GM12878 (cell line): Measurements from ENCODE around the gene RNASEH2A. TPM values are rescaled to one million over a fixed set of nuclear protein-coding genes. Genes with fewer than 3 reads are reported as not detected.

ENCODE experiments used
- ATAC-seq: fragments of 200-7000 bp; cut with Tn5 transposase; 3 replicates; pipeline ENCODE4 v1.9.1; 2020; ENCODE audit warnings: mild to moderate bottlenecking, moderate library complexity
- BruUV-seq: library from RNA; stranded (reverse); fragments of 400-500 nt; replicated peaks from 2 replicates; lab custom pipeline; 2021; lab: Mats Ljungman, UMichigan
- CTCF ChIA-PET: fragments of 300-600 bp; sonication (Branson Sonifier 250); formaldehyde crosslinking; extraction: SDS; loops from one replicate; lab custom pipeline; 2021; ENCODE audit warnings: inconsistent platforms; lab: Yijun Ruan, JAX
- POLR2A ChIA-PET: fragments of 350-600 bp; formaldehyde crosslinking; extraction: SDS; loops from one replicate; lab custom pipeline; 2021; ENCODE audit warnings: inconsistent platforms; lab: Charles Lee
- RAD21 ChIA-PET: fragments of 300-600 bp; sonication (Branson Sonifier 250); formaldehyde crosslinking; loops from one replicate; lab custom pipeline; 2023; ENCODE audit warnings: antibody characterized with exemption; ENCODE audit not compliant: unreplicated experiment; lab: Charles Lee
- SMC1A ChIA-PET: fragments of 300-600 bp; sonication (Branson Sonifier 250); formaldehyde crosslinking; loops from one replicate; lab custom pipeline; 2023; ENCODE audit not compliant: unreplicated experiment, uncharacterized antibody; lab: Charles Lee
- DNase-seq: peaks from one replicate; pipeline ENCODE4 v3.0.0-alpha.2; 2011; ENCODE audit warnings: low read depth, low spot score
- FAIRE-seq: peaks from 3 replicates; lab custom pipeline; 2011; peaks lifted over from hg19 to GRCh38; lab: Jason Lieb, UNC
- H2AFZ ChIP-seq: 2 replicates; pipeline ENCODE4 v1.6.0; 2011; ENCODE audit warnings: low read depth, low read length, control low read depth; ENCODE audit not compliant: control insufficient read depth
- H3K27ac ChIP-seq: 2 replicates; pipeline ENCODE4 v1.5.1; 2011; ENCODE audit warnings: control low read depth; ENCODE audit not compliant: control insufficient read depth, insufficient read depth
- H3K27me3 ChIP-seq, 2 experiments: replicated peaks in 1 of 2; 2 replicates each; pipeline versions ENCODE4 v1.6.0 to v1.6.1; 2011; ENCODE audit warnings: low read length in 1 of 2; ENCODE audit not compliant: control insufficient read depth in 2 of 2, insufficient read depth in 2 of 2
- H3K36me3 ChIP-seq, 2 experiments: 2 replicates each; pipeline ENCODE4 v1.5.1; 2011; ENCODE audit warnings: low read length in 1 of 2; ENCODE audit not compliant: control insufficient read depth in 2 of 2, insufficient read depth in 2 of 2
- H3K4me1 ChIP-seq: 2 replicates; pipeline ENCODE4 v1.6.1; 2011; ENCODE audit warnings: mild to moderate bottlenecking, low read length, moderate library complexity, mixed read lengths; ENCODE audit not compliant: control insufficient read depth, insufficient read depth
- H3K4me2 ChIP-seq: 2 replicates; pipeline ENCODE4 v1.6.0; 2011; ENCODE audit warnings: control low read depth; ENCODE audit not compliant: control insufficient read depth, insufficient read depth
- H3K4me3 ChIP-seq: fragments of 200-600 bp; sonication (generic); 2 replicates; pipeline ENCODE4 v1.5.1; 2016
- H3K79me2 ChIP-seq: 2 replicates; pipeline ENCODE4 v1.6.0; 2011; ENCODE audit warnings: low read length; ENCODE audit not compliant: control insufficient read depth, insufficient read depth
- H3K9ac ChIP-seq: 2 replicates; pipeline ENCODE4 v1.8.0; 2011; ENCODE audit warnings: low read length, control low read depth, mixed read lengths; ENCODE audit not compliant: control insufficient read depth, insufficient read depth
- H3K9me3 ChIP-seq: replicated peaks from 3 replicates; pipeline ENCODE4 v1.5.1; 2011; ENCODE audit warnings: mild to moderate bottlenecking, low read length; ENCODE audit not compliant: control insufficient read depth, insufficient read depth
- H4K20me1 ChIP-seq: 2 replicates; pipeline ENCODE4 v1.6.0; 2011; ENCODE audit not compliant: control insufficient read depth, insufficient read depth
- SMAD1 ChIP-seq: fragments of 450-650 bp; IDR thresholded peaks from 2 replicates; pipeline ENCODE4 v1.6.1; 2018; ENCODE audit warnings: mild to moderate bottlenecking, low read depth; ENCODE audit not compliant: partially characterized antibody
- STAT3 ChIP-seq: IDR thresholded peaks from 2 replicates; pipeline ENCODE4 v1.6.1; 2011; ENCODE audit warnings: low read depth, low read length, improper control_type of control experiment
- WRNIP1 ChIP-seq: IDR thresholded peaks from 2 replicates; pipeline ENCODE4 v1.6.1; 2011; ENCODE audit warnings: low read depth, low read length, improper control_type of control experiment, borderline replicate concordance
- ZBED1 ChIP-seq: IDR thresholded peaks from 2 replicates; pipeline ENCODE4 v1.6.1; 2016; ENCODE audit warnings: borderline replicate concordance
- WGBS: methylation state at CpG from one replicate; pipeline ENCODE4 v1.1.6; 2016; ENCODE audit warnings: low lambda C conversion rate; ENCODE audit not compliant: insufficient replicate concordance, insufficient coverage; ENCODE audit errors: missing lambda C conversion rate; 5-methylcytosine and 5-hydroxymethylcytosine counted together
- in situ Hi-C: fragments of 300-500 bp; cut with MboI; formaldehyde crosslinking; loops from 9 replicates; pipeline ENCODE4 v1.14.3; 2018; ENCODE audit warnings: mixed read lengths
- intact Hi-C: fragments of 100-400 bp; cut with micrococcal nuclease; formaldehyde crosslinking; loops from one replicate; pipeline ENCODE4 v1.14.2; 2022; ENCODE audit not compliant: unreplicated experiment
- polyA plus RNA-seq, 11 experiments: library from polyadenylated mRNA; depleted of rRNA in 4 of 11; unstranded in 6 of 11; stranded (reverse) in 5 of 11; fragments of >200 nt; fragmentation: Nextera tagmentation in 4 of 11; fragmentation: Illumina TruSeq in 1 of 11; extraction: Ambion mirVana in 4 of 11; extraction: Trizol in 1 of 11; gene quantifications; 1 replicate in 1 of 11; 2 replicates in 10 of 11; pipeline versions ENCODE4 v1.2.1 to v1.2.3, GENCODE V29; 2011 to 2016; ENCODE audit warnings: inconsistent platforms in 2 of 11, missing spikeins in 2 of 11, low read depth in 1 of 11
- total RNA-seq, 4 experiments: library from RNA; depleted of rRNA in 3 of 4; stranded (reverse); fragments of >200 nt in 3 of 4; fragmentation: Illumina TruSeq in 1 of 4; extraction: Trizol in 1 of 4; gene quantifications; 2 replicates each; pipeline versions ENCODE4 v1.2.1 to v1.2.3, GENCODE V29; 2013 to 2021
- TF ChIP-seq, protein P1 (sequence below): IDR thresholded peaks from 2 replicates; pipeline ENCODE4 v1.6.1; 2012; ENCODE audit warnings: mild to moderate bottlenecking, low read depth, low read length
- TF ChIP-seq, protein P2 (sequence below): fragments of 450-650 bp; IDR thresholded peaks from 2 replicates; pipeline ENCODE4 v1.6.1; 2016; ENCODE audit warnings: mild to moderate bottlenecking

Gene RNASEH2A
- total and polyA plus RNA-seq, 10 of the 15 experiments (the other 5 are each of a cell fraction or from before 2014, with no cell fraction given), result 17.4 to 103 (median 40.4) TPM

DNA sequence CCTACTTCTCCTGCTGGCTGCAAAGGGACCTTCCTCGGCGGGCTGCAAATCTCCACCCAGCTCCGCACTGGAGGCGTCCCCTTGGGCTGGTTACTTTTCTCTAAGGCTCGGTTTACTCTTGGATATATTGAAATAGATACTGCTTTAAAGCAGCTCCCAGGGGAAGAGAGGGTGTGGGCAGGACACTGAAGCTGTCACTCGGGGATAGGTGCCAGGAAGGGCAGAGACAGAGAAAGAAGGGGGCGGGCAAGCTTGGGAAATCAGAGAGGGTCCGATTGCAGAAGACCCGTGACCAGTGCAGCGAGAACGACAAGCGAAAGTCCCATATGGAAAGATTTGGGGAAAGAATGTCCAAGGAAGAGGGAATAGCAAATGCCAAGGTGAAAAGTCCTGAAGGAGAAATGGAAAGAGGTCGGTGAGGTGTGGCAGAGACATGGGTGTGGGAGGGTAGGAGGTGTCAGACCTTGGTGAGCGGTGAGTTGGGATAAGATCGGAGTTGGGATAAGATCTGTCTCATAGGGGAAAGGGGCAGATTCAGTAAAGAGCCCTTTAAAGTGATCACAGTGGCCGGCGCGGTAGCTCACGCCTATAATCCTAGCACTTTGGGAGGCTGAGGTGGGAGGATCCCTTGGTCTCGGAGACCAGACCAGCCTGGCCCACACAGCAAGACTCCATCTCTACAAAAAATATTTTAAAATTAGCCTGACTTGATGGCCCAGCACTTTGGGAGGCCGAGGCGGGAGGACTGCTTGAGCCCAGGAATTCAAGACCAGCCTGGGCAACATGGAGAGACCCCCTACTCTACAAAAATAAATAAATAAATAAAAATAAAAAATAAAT, 3.9 kb upstream of the RNASEH2A start:
- in situ Hi-C loops (no loop called here), intact Hi-C loops (no loop called here)
- Histone ChIP-seq H4K20me1 (no peaks in the 10 kb centered on the region), H3K27me3 (no peaks in the 10 kb centered on the region), H3K9me3 (no peaks in the 10 kb centered on the region), H2AFZ (peak overlapping the region; percentile 88), H3K9ac (peak overlapping the region; percentile 79), H3K4me3 (peak overlapping the region; percentile 95), H3K79me2 (peaks cover 20% of the 10 kb centered on the region), H3K36me3 (peaks cover 0 to 1% of the 10 kb centered on the region in 2 experiments; a peak in 2 of 4 replicates), H3K4me2 (peak overlapping the region; percentile 98), H3K27ac (no peak overlapping the region), H3K4me1 (peaks cover 19% of the 10 kb centered on the region)
- ATAC-seq (no peak), DNase-seq (no peak), FAIRE-seq (no peak)
- SMC1A ChIA-PET, result interaction anchor here (0.8 to 1.8 kb wide), 4 partner anchors 38 to 46 kb away, joined by 3 to 4 read pairs (median 4); no protein-coding TSS in a partner anchor
- POLR2A ChIA-PET, result interaction anchor here (0.7 to 2.1 kb wide), 4 partner anchors 9 to 79 kb away, joined by 3 to 8 read pairs (median 4); partner anchors contain the start of gene JUNB
- CTCF ChIA-PET, result interaction anchor here (0.7 to 12.9 kb wide), 8 partner anchors 10 to 163 kb away, joined by 3 to 426 read pairs (median 3); no protein-coding TSS in a partner anchor
- RAD21 ChIA-PET, result no interaction called here
- WGBS, result 41% methylated on average over 22 of the region's 22 CpGs
- no peak for TF ChIP-seq ZBED1
- TF ChIP-seq STAT3, result no peak
- TF ChIP-seq, protein P1, sequence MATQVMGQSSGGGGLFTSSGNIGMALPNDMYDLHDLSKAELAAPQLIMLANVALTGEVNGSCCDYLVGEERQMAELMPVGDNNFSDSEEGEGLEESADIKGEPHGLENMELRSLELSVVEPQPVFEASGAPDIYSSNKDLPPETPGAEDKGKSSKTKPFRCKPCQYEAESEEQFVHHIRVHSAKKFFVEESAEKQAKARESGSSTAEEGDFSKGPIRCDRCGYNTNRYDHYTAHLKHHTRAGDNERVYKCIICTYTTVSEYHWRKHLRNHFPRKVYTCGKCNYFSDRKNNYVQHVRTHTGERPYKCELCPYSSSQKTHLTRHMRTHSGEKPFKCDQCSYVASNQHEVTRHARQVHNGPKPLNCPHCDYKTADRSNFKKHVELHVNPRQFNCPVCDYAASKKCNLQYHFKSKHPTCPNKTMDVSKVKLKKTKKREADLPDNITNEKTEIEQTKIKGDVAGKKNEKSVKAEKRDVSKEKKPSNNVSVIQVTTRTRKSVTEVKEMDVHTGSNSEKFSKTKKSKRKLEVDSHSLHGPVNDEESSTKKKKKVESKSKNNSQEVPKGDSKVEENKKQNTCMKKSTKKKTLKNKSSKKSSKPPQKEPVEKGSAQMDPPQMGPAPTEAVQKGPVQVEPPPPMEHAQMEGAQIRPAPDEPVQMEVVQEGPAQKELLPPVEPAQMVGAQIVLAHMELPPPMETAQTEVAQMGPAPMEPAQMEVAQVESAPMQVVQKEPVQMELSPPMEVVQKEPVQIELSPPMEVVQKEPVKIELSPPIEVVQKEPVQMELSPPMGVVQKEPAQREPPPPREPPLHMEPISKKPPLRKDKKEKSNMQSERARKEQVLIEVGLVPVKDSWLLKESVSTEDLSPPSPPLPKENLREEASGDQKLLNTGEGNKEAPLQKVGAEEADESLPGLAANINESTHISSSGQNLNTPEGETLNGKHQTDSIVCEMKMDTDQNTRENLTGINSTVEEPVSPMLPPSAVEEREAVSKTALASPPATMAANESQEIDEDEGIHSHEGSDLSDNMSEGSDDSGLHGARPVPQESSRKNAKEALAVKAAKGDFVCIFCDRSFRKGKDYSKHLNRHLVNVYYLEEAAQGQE, result no peak
- TF ChIP-seq SMAD1, result no peak
- TF ChIP-seq, protein P2, sequence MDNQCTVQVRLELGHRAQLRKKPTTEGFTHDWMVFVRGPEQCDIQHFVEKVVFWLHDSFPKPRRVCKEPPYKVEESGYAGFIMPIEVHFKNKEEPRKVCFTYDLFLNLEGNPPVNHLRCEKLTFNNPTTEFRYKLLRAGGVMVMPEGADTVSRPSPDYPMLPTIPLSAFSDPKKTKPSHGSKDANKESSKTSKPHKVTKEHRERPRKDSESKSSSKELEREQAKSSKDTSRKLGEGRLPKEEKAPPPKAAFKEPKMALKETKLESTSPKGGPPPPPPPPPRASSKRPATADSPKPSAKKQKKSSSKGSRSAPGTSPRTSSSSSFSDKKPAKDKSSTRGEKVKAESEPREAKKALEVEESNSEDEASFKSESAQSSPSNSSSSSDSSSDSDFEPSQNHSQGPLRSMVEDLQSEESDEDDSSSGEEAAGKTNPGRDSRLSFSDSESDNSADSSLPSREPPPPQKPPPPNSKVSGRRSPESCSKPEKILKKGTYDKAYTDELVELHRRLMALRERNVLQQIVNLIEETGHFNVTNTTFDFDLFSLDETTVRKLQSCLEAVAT, result peak; percentile 55
- TF ChIP-seq WRNIP1, result no peak
- BruUV-seq, result no TSS peak
